Caco-2 (cell line): Measurements from ENCODE around the gene ALK. TPM values are rescaled to one million over a fixed set of nuclear protein-coding genes. Genes with fewer than 3 reads are reported as not detected.

Experiments used
- BruUV-seq: library from RNA; stranded (reverse); fragments of 400-500 nt; replicated peaks from 2 replicates; lab custom pipeline; 2021; lab: Mats Ljungman, UMichigan
- CTCF ChIA-PET: fragments of 300-600 bp; sonication (Branson Sonifier 250); formaldehyde crosslinking; loops from one replicate; lab custom pipeline; 2022; ENCODE audit warnings: antibody characterized with exemption; lab: Charles Lee
- POLR2A ChIA-PET: fragments of 300-600 bp; sonication (Branson Sonifier 250); formaldehyde crosslinking; loops from one replicate; lab custom pipeline; 2022; ENCODE audit warnings: antibody characterized with exemption; lab: Charles Lee
- DNase-seq, 2 experiments: peaks; one replicate each; pipeline versions ENCODE4 v3.0.0 to v3.0.0-alpha.2; 2020 to 2022
- H3K27me3 ChIP-seq: replicated peaks from 2 replicates; pipeline ENCODE4 v1.6.0; 2011; ENCODE audit warnings: low read length; ENCODE audit not compliant: control insufficient read depth, insufficient read depth
- H3K36me3 ChIP-seq: 2 replicates; pipeline ENCODE4 v1.5.1; 2011; ENCODE audit warnings: low read length; ENCODE audit not compliant: control insufficient read depth, insufficient read depth
- H3K4me1 ChIP-seq: fragments of 250-450 bp; sonication (Bioruptor Pico); 2 replicates; pipeline ENCODE4 v1.5.1; 2020; ENCODE audit warnings: mild to moderate bottlenecking
- H3K4me3 ChIP-seq: 2 replicates; pipeline ENCODE4 v1.5.1; 2011; ENCODE audit warnings: low read depth, mild to moderate bottlenecking, control low read depth, low read length
- H3K9me3 ChIP-seq: fragments of 250-450 bp; sonication (Bioruptor Pico); 2 replicates; pipeline ENCODE4 v1.5.1; 2020; ENCODE audit warnings: mild to moderate bottlenecking, moderate library complexity
- H3K27ac Mint-ChIP-seq: one replicate; pipeline ENCODE4 v1.8.0; 2022; ENCODE audit warnings: mixed read lengths; ENCODE audit not compliant: unreplicated experiment
- H3K27me3 Mint-ChIP-seq: one replicate; pipeline ENCODE4 v1.8.0; 2022; ENCODE audit warnings: mixed read lengths; ENCODE audit not compliant: insufficient read depth, unreplicated experiment
- H3K36me3 Mint-ChIP-seq: one replicate; pipeline ENCODE4 v1.8.0; 2022; ENCODE audit warnings: mild to moderate bottlenecking, mixed read lengths; ENCODE audit not compliant: insufficient read depth, unreplicated experiment
- H3K4me1 Mint-ChIP-seq: one replicate; pipeline ENCODE4 v1.8.0; 2022; ENCODE audit warnings: low read depth, mixed read lengths; ENCODE audit not compliant: unreplicated experiment
- H3K4me3 Mint-ChIP-seq: one replicate; pipeline ENCODE4 v1.8.0; 2022; ENCODE audit warnings: mild to moderate bottlenecking, moderate library complexity, mixed read lengths; ENCODE audit not compliant: unreplicated experiment
- H3K9me3 Mint-ChIP-seq: one replicate; pipeline ENCODE4 v1.8.0; 2022; ENCODE audit warnings: mixed read lengths; ENCODE audit not compliant: unreplicated experiment
- CTCF ChIP-seq, 2 experiments: fragments of 200-600 bp in 1 of 2; IDR thresholded peaks; 1 replicate in 1 of 2; 2 replicates in 1 of 2; pipeline versions ENCODE4 v1.5.1 to v1.8.0; 2011 to 2022; ENCODE audit warnings: antibody characterized with exemption in 1 of 2, control low read depth in 1 of 2, inconsistent platforms in 1 of 2, low read depth in 1 of 2, low read length in 1 of 2, mild to moderate bottlenecking in 1 of 2, moderate library complexity in 1 of 2; ENCODE audit not compliant: insufficient read depth in 1 of 2, severe bottlenecking in 1 of 2, unreplicated experiment in 1 of 2
- intact Hi-C: fragments of 100-400 bp; cut with micrococcal nuclease; formaldehyde crosslinking; loops from one replicate; pipeline ENCODE4 v1.10.0; 2022; ENCODE audit not compliant: unreplicated experiment
- total RNA-seq: library from RNA; stranded (reverse); gene quantifications from 2 replicates; pipeline ENCODE4 v1.2.3, GENCODE V29; 2022

Gene ALK
- total RNA-seq, 1 experiment from 2014 or later, result 0.11 TPM

- TF ChIP-seq CTCF (IDR thresholded peaks at IDR 0.05; ENCODE audit: insufficient read depth in 1 of 2, low read depth in 1 of 2, low read length in 1 of 2, severe bottlenecking in 1 of 2, unreplicated experiment in 1 of 2), result no peak
- no peak overlapping the region for H3K4me3 ChIP-seq
- no peak for DNase-seq
- no peaks in the 10 kb centered on the region for H3K36me3 ChIP-seq
- Mint-ChIP-seq H3K36me3 (no peaks in the 10 kb centered on the region), H3K27me3 (peaks cover 9% of the 10 kb centered on the region), H3K9me3 (no peaks in the 10 kb centered on the region), H3K4me1 (no peaks in the 10 kb centered on the region), H3K4me3 (no peak overlapping the region), H3K27ac (no peak overlapping the region)
- ChIA-PET POLR2A (no interaction called here), CTCF (no interaction called here)
- no peaks in the 10 kb centered on the region for H3K9me3 ChIP-seq
- H3K27me3 ChIP-seq, result no peaks in the 10 kb centered on the region
- H3K4me1 ChIP-seq, result no peaks in the 10 kb centered on the region
- BruUV-seq, result no TSS peak
- intact Hi-C loops, result no loop called here
Measured at GRCh38 chr2:29742656-29743055, 178.7 kb downstream of the ALK start.

GRCh38 chr2:29741132-29741531 is 180.3 kb downstream of the ALK start:
- H3K27me3 ChIP-seq, result no peaks in the 10 kb centered on the region
- peaks cover 14% of the 10 kb centered on the region for H3K27me3 Mint-ChIP-seq
- intact Hi-C loops, result no loop called here

GRCh38 chr2:29733965-29734364 is 187.4 kb downstream of the ALK start:
- Mint-ChIP-seq H3K36me3 (no peaks in the 10 kb centered on the region), H3K4me3 (no peak overlapping the region), H3K9me3 (no peaks in the 10 kb centered on the region), H3K27me3 (peaks cover 10% of the 10 kb centered on the region), H3K27ac (no peak overlapping the region), H3K4me1 (no peaks in the 10 kb centered on the region)
- no peaks in the 10 kb centered on the region for H3K36me3 ChIP-seq
- no peak for DNase-seq
- intact Hi-C loops, result no loop called here
- H3K4me3 ChIP-seq, result no peak overlapping the region
- no peaks in the 10 kb centered on the region for H3K27me3 ChIP-seq
- ChIA-PET CTCF (no interaction called here), POLR2A (no interaction called here)
- H3K9me3 ChIP-seq, result no peaks in the 10 kb centered on the region
- TF ChIP-seq CTCF (IDR thresholded peaks at IDR 0.05; ENCODE audit: insufficient read depth in 1 of 2, low read depth in 1 of 2, low read length in 1 of 2, severe bottlenecking in 1 of 2, unreplicated experiment in 1 of 2), result no peak
- no peaks in the 10 kb centered on the region for H3K4me1 ChIP-seq
- no TSS peak for BruUV-seq

More at GRCh38 chr2:29741132-29741531, 180.3 kb downstream of the ALK start:
- DNase-seq, result no peak
- CTCF ChIA-PET, result no interaction called here
- Mint-ChIP-seq H3K27ac (no peak overlapping the region), H3K4me1 (no peaks in the 10 kb centered on the region), H3K9me3 (no peaks in the 10 kb centered on the region), H3K36me3 (no peaks in the 10 kb centered on the region), H3K4me3 (no peak overlapping the region)
- TF ChIP-seq CTCF (IDR thresholded peaks at IDR 0.05; ENCODE audit: insufficient read depth in 1 of 2, low read depth in 1 of 2, low read length in 1 of 2, severe bottlenecking in 1 of 2, unreplicated experiment in 1 of 2), result no peak
- POLR2A ChIA-PET, result no interaction called here
- Histone ChIP-seq H3K36me3 (no peaks in the 10 kb centered on the region), H3K4me3 (no peak overlapping the region), H3K4me1 (no peaks in the 10 kb centered on the region), H3K9me3 (no peaks in the 10 kb centered on the region)
- BruUV-seq, result no TSS peak
